Measurements from ENCODE around the gene CDKL1.

Gene CDKL1

GRCh38 chr14:50331596-50331995 is 65.1 kb downstream of the CDKL1 start:
- H3K27ac ChIP-seq, result no peak overlapping the region
- no peak for TF ChIP-seq CTCF (conservative IDR thresholded peaks at IDR 0.05)

- TF ChIP-seq CTCF (conservative IDR thresholded peaks at IDR 0.05), result peak; percentile 95
- peak overlapping the region; percentile 30 for H3K27ac ChIP-seq
Measured at GRCh38 chr14:50321009-50321660, 75.5 kb downstream of the CDKL1 start.

DNA sequence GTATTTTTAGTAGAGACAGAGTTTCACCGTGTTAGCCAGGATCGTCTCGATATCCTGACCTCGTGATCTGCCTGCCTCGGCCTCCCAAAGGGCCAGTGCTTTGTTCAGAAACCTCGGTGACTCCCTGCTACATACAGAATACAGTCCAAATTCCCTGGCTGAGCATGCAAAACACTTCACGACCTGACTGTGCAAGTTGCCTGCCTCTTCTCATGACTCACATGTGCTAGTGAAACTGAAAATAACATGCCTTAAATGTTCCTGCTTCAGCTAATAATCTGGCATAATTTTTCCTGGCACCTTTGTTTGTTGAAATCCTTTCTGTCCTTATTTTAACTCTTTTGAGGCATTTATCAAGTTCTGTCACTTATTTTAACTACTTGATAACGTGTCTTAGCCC is 76.4 kb downstream of the CDKL1 start:
- TF ChIP-seq CTCF (conservative IDR thresholded peaks at IDR 0.05), result no peak
- H3K27ac ChIP-seq, result no peak overlapping the region

DNA sequence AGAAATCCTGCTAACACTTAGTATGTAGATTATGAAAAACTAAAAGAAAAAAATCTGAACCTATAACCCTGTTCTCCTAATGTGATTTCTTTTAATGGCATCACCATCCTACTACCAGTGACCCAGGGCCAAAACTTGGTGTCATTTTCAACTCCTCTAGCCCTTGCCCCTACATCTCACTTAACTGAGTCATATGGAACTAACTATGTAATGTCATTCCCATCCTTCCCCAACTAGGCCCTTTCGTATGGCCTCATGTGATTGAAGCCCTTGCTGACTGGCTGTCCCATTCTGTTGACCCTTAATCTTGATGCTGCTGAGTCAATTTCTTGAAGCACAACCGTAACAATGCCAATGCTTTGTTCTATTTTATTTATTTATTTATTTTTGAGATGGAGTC is 77.0 kb downstream of the CDKL1 start:
- no peak for TF ChIP-seq CTCF (conservative IDR thresholded peaks at IDR 0.05)
- no peak overlapping the region for H3K27ac ChIP-seq

DNA sequence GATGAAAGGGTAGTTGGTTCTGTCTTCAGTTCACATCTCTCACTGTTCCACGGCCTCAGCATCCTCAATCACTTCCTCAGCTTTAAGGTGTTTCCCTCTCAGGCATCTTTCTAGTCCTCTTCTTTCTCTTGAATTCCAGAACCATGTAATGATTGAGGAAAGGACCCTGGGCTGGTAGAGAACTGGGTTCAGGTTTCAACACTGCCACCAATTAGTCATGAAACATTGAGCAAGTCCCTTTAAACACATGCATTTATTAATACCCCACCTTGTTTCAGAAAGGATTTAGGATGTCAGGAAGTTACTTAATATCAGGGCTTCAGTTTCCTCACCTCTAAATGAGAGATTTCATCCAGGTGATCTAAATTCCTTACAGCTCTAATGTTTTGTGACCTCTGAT is 77.4 kb downstream of the CDKL1 start:
- H3K27ac ChIP-seq, result no peak overlapping the region
- no peak for TF ChIP-seq CTCF (conservative IDR thresholded peaks at IDR 0.05)

DNA sequence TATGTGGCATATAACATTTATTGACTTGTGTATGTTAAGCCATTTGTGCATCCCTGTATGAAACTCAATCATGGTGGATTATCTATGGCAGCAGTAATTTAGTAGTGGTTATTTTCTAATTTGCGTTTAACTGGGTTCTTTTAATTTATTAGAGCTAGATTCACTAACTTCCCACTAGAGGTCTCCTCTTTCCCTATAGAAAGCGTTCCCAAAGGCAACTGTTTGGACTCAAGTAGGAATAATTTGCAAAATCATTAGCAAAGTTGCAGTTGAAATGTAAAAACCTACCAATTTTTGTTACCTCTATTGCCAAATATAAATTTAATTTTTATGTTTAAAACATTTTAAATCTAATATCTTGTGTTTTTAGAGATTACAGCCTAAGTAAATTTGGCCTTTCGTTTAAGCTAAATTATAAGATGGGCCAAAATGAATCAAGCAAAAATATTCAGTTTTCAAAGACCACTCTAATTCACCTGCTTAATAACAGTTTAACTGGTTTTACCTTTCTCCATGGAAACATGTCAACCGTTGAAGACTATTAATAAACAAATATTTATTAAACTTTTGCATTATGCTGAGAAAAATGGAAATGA is 78.6 kb downstream of the CDKL1 start:
- peak; percentile 86 for TF ChIP-seq CTCF (conservative IDR thresholded peaks at IDR 0.05)
- no peak overlapping the region for H3K27ac ChIP-seq

GRCh38 chr14:50314098-50314497 is 82.6 kb downstream of the CDKL1 start:
- H3K27ac ChIP-seq, result peak overlapping the region; percentile 88; the same call in 1 of the 2 replicates

DNA sequence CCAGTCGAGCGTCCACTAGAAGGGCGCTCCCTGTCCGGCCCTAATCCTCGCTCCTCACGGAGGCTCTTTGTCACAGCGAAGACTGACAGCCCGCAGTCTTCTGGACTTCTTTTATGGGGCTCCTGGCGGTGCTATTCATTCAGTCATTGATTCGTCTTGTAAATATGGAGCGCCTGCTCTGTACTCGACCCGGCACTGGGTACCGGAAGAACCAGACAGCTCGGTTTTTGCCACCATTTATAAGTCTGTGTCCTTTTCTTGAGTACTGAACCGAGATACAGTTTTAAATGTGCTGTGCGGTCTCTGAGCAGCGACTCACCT is 84.0 kb downstream of the CDKL1 start:
- TF ChIP-seq CTCF (conservative IDR thresholded peaks at IDR 0.05), result no peak

More for the DNA sequence above, 84.0 kb downstream of the CDKL1 start:
- H3K27ac ChIP-seq, result peak overlapping the region; percentile 88

Data from VCaP (cell line).